GM13977 (cell line): ENCODE measurements around the gene KLK7.
"Not testable (repeated sequence)": the region's sequence is repeated elsewhere in the genome, so short reads cannot be mapped to it uniquely, and the experiment has no call there.

Experiments
- DNase-seq: peaks from one replicate; pipeline ENCODE4 v3.0.0; 2012; ENCODE audit warnings: low spot score
- CTCF ChIP-seq: IDR thresholded peaks from 2 replicates; pipeline ENCODE4 v1.5.1; 2012; ENCODE audit warnings: mild to moderate bottlenecking, control low read depth; ENCODE audit not compliant: insufficient read depth; ENCODE audit errors: extremely low read depth, missing control alignments
- in situ Hi-C: fragments of 300-500 bp; cut with MboI; formaldehyde crosslinking; loops from one replicate; pipeline ENCODE4 v1.12.0; 2022; ENCODE audit warnings: low sequenced_read_pairs, low pct_unique_long_range_greater_than_20kb, mixed read lengths, inconsistent platforms; ENCODE audit not compliant: unreplicated experiment

KLK7 gene

GRCh38 chr19:50972795-50973376 lies 10.8 kb downstream of the KLK7 start:
- DNase-seq = no peak
- TF ChIP-seq CTCF = no peak
- in situ Hi-C loops = no loop called here

GRCh38 chr19:50969810-50970209 lies 13.9 kb downstream of the KLK7 start:
- in situ Hi-C loops = not testable (repeated sequence)

GRCh38 chr19:50969413-50969760 lies 14.3 kb downstream of the KLK7 start, which contains the start of gene KLK6:
KLK6 (minus strand) TSS chr19:50969591; CDS start chr19:50968104, 1,487 bp downstream.
- in situ Hi-C loops = no loop called here
- no peak for DNase-seq
- no peak for TF ChIP-seq CTCF

More at GRCh38 chr19:50969810-50970209, 13.9 kb downstream of the KLK7 start:
- not testable (repeated sequence) for DNase-seq

GRCh38 chr19:50968716-50969412 lies 14.9 kb downstream of the KLK7 start:
- in situ Hi-C loops = no loop called here
- TF ChIP-seq CTCF = no peak
- no peak for DNase-seq

GRCh38 chr19:50967929-50968715 lies 15.6 kb downstream of the KLK7 start:
- no peak for DNase-seq
- in situ Hi-C loops = no loop called here
- TF ChIP-seq CTCF = no peak

GRCh38 chr19:50964266-50964665 lies 19.5 kb downstream of the KLK7 start:
- DNase-seq = no peak
- in situ Hi-C loops = no loop called here
- TF ChIP-seq CTCF = no peak

GRCh38 chr19:50963381-50963780 lies 20.3 kb downstream of the KLK7 start:
- in situ Hi-C loops = no loop called here
- DNase-seq = no peak
- no peak for TF ChIP-seq CTCF
